ENCODE results near the gene DENND1A.

DENND1A gene

DNA sequence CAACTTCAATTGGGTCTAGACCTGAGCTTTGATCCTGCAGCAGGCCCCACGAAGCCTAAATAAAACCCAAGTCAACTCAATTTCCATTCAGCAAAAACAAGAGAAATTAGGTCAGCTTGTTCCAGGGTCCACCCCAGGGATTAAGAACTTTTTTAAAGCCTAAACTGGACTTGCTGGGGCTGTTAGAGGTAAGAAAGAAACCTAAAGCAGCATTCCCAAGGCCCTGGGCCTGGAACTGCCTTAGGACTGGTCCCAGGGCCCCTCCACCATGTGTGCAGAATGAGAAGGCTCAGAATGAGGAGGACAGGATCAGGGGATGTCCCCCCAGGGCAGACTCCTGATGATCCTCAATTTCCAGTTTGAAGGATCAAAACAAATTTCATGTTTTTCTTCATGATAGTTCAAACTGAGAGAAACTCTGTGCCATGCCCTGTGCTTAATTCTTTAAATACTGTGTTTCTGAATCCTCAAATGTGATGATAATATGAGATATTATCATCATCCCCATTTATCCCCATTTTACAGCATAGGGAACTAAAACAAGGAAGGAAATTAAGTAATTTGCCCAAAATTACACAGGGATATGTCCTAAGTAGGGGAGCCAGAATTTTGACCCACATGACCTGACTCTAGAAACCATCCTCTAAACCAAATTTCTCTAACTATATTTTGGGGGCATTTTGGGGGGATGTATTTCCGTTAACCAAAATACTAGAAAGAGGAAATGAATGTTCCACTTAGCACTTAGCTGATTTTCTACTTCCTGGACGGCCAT is 64.5 kb downstream of the DENND1A start:
- DNase-seq (ENCODE audit: insufficient read length, low spot score) = no peak
- no peak for FAIRE-seq

- DNase-seq (ENCODE audit: insufficient read length, low spot score) (no peak), FAIRE-seq (no peak)
Measured at GRCh38 chr9:123864251-123864650, 65.7 kb downstream of the DENND1A start.

GRCh38 chr9:123863164-123863855 is 66.6 kb downstream of the DENND1A start:
- FAIRE-seq (no peak), DNase-seq (ENCODE audit: insufficient read length, low spot score) (no peak)

DNA sequence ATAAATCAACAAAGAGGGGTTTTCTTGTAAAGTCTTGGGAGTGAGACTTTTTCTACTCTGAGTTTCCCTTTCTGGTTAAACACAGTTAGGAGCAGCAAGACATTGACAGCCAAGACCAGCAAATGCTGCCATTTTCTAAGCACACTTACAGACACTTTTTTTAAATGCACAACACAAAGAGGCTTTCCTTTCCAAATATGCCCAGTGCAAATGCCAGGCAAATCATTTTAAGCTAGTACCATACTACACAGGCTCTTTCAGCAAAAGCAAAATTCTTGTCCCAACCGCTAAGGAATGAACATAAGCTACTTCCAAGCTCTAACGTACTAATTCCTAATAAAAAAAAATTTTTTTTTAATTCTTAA is 68.2 kb downstream of the DENND1A start:
- DNase-seq (ENCODE audit: insufficient read length, low spot score) = no peak

DNA sequence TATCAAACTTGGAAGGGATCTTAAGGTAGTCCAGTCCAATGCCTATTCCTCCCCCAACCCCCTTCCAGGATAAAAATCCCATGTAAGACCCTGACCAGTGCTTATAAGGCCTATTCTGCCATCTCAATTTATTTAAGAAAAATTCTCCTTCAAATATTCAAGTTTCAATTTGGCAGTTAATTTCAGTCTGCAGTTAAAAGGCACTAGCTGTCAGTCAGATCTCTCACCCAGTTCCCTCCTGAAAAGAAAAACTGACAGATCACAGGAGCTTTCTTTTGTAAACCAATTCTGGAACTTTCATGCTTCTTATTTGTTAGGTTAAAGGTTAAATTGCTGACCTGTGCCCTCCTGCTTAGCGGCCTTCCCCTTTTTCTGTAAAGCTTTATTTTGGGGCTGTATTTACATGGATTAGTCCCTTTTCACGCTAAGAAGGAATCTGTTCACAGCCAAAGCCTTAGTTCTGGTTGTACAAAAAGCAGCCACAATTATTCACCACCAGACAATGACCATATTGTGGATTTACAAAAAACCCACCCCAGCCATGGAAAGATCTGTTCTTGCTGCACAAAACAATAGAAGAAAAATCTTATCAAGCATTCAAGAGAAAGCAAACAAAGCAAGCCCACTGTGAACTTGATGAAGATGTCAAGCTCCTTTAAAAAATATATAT is 68.7 kb downstream of the DENND1A start:
- DNase-seq (ENCODE audit: insufficient read length, low spot score) (no peak), FAIRE-seq (no peak)

More for the DNA sequence above, 68.2 kb downstream of the DENND1A start:
- no peak for FAIRE-seq

DNA sequence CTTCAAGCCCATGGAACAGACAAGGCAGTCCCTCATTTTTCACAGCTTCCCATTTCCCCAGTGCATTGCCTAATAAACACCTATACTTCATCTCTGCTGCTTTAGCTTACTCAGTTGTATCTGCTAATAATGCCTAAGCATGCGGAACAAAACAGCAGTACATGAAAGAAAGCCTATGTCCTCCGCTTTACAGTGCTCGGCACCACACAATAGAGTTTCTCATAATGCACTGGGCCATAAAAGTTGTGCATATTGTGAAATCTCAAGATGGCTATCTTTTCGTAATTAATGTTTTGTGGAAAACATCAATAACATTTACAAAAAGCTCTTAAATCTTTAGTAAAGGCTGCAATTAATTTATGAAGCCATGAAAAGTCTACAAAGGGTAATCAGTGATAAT is 69.3 kb downstream of the DENND1A start:
- DNase-seq (ENCODE audit: insufficient read length, low spot score) (no peak), FAIRE-seq (no peak)

DNA sequence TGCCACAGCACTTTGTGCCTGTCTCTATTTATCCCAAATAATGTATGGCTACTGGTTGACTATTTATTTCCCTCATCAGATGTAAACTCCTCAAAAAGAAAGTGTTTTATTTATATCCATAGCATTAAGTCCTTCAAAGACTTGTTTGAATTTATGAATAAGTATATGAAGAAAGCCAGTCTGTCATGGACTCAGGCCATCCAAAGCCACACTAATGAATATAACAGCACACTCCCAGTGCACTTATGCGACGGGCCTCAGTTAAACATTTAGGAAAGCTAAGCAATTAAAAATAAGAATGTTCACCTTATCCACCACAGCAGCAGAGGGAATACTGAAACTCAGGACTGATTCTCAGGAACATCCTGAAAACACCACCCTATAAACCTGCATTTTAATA is 77.5 kb downstream of the DENND1A start:
- FAIRE-seq (no peak), DNase-seq (ENCODE audit: insufficient read length, low spot score) (no peak)

GRCh38 chr9:123851851-123852250 is 78.1 kb downstream of the DENND1A start:
- DNase-seq (ENCODE audit: insufficient read length, low spot score) (no peak), FAIRE-seq (no peak)

DNA sequence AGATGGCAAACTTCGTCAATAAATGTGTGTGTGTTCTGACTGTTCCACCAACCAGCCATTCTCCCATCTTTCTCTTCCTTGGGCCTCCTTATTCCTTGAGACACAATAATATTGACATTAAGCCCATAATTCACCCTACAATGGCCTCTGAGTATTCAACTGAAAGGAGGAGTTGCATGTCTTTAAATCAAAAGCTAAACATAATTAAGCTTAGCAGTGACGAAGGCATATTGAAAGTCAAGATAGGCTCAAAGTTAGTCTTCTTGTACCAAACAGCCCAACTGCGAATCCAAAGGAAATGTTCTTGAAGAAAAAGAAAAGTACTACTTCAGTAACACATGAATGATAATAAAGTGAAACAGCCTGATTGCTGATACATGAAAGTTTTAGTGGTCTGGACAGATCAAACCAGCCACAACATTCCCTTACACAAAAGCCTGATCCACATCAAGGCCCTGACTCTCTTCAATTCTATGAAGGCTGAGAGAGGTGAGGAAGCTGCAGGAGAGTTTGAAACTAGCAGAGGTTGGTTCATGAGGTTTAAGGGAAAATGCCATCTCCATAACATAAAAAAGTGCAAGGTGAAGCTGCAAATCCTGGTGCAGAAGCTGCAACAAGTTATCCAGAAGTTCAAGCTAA is 81.4 kb downstream of the DENND1A start:
- FAIRE-seq (no peak), DNase-seq (ENCODE audit: insufficient read length, low spot score) (no peak)

DNA sequence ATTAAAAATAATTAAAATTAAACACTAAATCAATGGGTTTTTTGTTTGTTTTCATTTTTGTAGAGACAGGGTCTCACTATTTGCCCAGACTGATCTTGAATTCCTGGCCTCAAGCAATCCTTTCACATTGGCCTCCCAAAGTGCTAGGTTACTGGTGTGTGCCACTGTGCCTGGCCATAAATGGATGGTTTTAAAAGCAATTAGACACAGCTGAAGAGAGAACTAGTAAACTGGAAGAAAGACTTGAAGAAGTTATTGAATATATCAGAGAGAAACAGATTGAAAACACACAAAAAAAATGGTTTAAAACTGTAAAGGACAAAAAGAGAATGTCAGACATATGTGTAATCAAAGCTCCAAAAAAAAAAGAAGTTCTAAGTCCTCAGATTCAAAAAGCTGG is 83.0 kb downstream of the DENND1A start:
- FAIRE-seq (no peak), DNase-seq (ENCODE audit: insufficient read length, low spot score) (no peak)

DNA sequence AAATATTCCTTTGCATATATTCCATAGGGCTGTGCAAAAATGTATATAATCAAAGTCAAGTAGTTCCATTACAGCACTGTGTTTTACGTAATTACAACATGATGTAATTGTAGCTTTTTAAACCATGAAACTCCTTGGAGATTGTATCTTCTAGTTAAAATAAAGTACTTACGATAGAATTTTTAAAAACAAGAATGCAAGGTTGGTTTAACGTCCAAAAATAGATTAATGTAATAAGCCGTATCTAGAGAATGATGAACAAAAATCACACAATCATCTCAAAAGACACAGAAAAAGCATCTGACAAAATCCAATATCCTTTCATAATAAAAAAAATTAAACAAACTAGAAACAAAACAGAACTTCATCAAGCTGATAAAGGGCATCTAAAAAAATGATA is 86.2 kb downstream of the DENND1A start:
- FAIRE-seq (no peak), DNase-seq (ENCODE audit: insufficient read length, low spot score) (no peak)

DNA sequence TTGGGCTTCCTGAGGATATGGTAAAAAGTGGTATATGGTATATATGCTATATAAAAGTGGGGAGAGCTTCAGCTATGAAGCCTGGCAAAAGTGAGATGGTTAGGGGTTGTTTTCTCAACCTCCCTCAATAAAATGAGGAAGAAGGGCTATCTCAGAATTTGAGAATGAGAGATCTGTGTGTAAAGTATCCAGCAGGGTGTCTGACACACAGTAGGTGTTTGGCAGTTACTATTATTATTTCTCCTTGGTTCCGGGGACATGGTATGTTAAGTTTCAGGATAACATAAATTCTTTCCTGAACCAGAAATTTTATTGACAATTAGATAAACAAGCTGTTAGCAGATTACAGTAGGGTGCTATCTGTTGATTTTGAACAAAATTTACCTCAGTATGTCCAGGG is 94.1 kb downstream of the DENND1A start:
- no peak for FAIRE-seq
- DNase-seq (ENCODE audit: insufficient read length, low spot score) = no peak

GRCh38 chr9:123834889-123835562 is 94.9 kb downstream of the DENND1A start:
- FAIRE-seq = peak; percentile 95
- DNase-seq (ENCODE audit: insufficient read length, low spot score) = peak; percentile 10

DNA sequence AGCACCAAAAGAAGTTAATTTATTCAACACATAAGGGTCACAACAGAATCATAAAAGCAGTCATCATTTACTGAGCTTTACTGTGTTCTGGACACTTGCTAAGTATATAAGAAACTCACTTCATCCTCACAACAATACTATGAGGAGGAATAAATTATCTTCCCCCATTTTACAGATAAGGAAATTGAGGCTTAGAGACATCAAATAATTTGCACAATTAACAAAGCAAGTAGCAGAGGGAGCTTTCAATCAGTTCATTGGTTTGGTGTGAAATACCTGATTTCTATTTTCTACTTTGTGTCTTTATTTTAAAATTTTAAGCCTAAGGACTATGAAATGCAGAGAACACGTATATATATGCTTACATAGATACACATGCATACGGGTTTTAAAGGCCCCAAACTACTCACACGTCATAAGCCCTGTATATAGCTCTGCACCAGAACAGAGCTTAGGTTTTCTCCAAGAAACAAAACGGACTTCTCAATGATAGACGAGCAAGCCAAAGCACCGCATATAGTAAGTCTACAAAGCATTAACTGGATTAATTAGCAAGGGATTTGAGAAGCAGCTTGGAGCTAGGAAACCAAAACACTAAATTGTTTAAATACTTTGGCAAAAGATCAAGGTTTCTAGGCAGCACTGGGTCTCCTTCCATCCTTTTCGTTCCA is 95.6 kb downstream of the DENND1A start:
- no peak for DNase-seq (ENCODE audit: insufficient read length, low spot score)

GRCh38 chr9:123832858-123833650 is 96.9 kb downstream of the DENND1A start:
- FAIRE-seq (no peak), DNase-seq (ENCODE audit: insufficient read length, low spot score) (no peak)

More for the DNA sequence above, 95.6 kb downstream of the DENND1A start:
- FAIRE-seq = peak; percentile 21

GRCh38 chr9:123832176-123832575 is 97.8 kb downstream of the DENND1A start:
- no peak for DNase-seq (ENCODE audit: insufficient read length, low spot score)
- no peak for FAIRE-seq

DNA sequence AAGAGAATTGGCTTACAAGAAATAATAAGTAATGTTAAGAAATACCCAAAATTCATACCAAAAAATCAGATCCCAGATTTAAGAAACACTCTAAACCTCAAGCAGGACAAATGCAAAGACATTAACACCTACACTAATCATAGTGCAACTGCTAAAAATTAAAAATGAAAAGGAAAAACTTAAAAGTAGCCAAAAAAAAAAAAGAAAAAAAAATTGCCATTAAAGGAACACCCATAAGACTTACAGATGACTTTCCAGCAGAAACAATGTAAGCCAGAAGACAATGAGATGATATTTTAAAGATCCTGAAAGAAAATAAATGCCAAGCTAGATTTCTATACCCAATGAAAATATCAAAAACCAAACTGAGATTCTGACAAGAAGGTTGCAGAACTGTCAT is 101.5 kb downstream of the DENND1A start:
- FAIRE-seq (peak; percentile 42), DNase-seq (ENCODE audit: insufficient read length, low spot score) (no peak)

- no peak for DNase-seq (ENCODE audit: insufficient read length, low spot score)
- FAIRE-seq = no peak
Measured at GRCh38 chr9:123825342-123826060, 104.4 kb downstream of the DENND1A start.

Data from GM19239 (cell line).